GM12878 (cell line): ENCODE results near the gene ETHE1. TPM values are rescaled to one million over a fixed set of nuclear protein-coding genes. Genes with fewer than 3 reads are reported as not detected.

Experiments used
- ATAC-seq: fragments of 200-7000 bp; cut with Tn5 transposase; 3 replicates; pipeline ENCODE4 v1.9.1; 2020; ENCODE audit warnings: mild to moderate bottlenecking, moderate library complexity
- BruUV-seq: library from RNA; stranded (reverse); fragments of 400-500 nt; replicated peaks from 2 replicates; lab custom pipeline; 2021; lab: Mats Ljungman, UMichigan
- CTCF ChIA-PET: fragments of 300-600 bp; sonication (Branson Sonifier 250); formaldehyde crosslinking; extraction: SDS; loops from one replicate; lab custom pipeline; 2021; ENCODE audit warnings: inconsistent platforms; lab: Yijun Ruan, JAX
- POLR2A ChIA-PET: fragments of 350-600 bp; formaldehyde crosslinking; extraction: SDS; loops from one replicate; lab custom pipeline; 2021; ENCODE audit warnings: inconsistent platforms; lab: Charles Lee
- RAD21 ChIA-PET: fragments of 300-600 bp; sonication (Branson Sonifier 250); formaldehyde crosslinking; loops from one replicate; lab custom pipeline; 2023; ENCODE audit warnings: antibody characterized with exemption; ENCODE audit not compliant: unreplicated experiment; lab: Charles Lee
- SMC1A ChIA-PET: fragments of 300-600 bp; sonication (Branson Sonifier 250); formaldehyde crosslinking; loops from one replicate; lab custom pipeline; 2023; ENCODE audit not compliant: unreplicated experiment, uncharacterized antibody; lab: Charles Lee
- DNase-seq: peaks from one replicate; pipeline ENCODE4 v3.0.0-alpha.2; 2011; ENCODE audit warnings: low read depth, low spot score
- FAIRE-seq: peaks from 3 replicates; lab custom pipeline; 2011; peaks lifted over from hg19 to GRCh38; lab: Jason Lieb, UNC
- H2AFZ ChIP-seq: 2 replicates; pipeline ENCODE4 v1.6.0; 2011; ENCODE audit warnings: low read depth, low read length, control low read depth; ENCODE audit not compliant: control insufficient read depth
- H3K27ac ChIP-seq: 2 replicates; pipeline ENCODE4 v1.5.1; 2011; ENCODE audit warnings: control low read depth; ENCODE audit not compliant: control insufficient read depth, insufficient read depth
- H3K27me3 ChIP-seq, 2 experiments: replicated peaks in 1 of 2; 2 replicates each; pipeline versions ENCODE4 v1.6.0 to v1.6.1; 2011; ENCODE audit warnings: low read length in 1 of 2; ENCODE audit not compliant: control insufficient read depth in 2 of 2, insufficient read depth in 2 of 2
- H3K36me3 ChIP-seq, 2 experiments: 2 replicates each; pipeline ENCODE4 v1.5.1; 2011; ENCODE audit warnings: low read length in 1 of 2; ENCODE audit not compliant: control insufficient read depth in 2 of 2, insufficient read depth in 2 of 2
- H3K4me1 ChIP-seq: 2 replicates; pipeline ENCODE4 v1.6.1; 2011; ENCODE audit warnings: mild to moderate bottlenecking, low read length, moderate library complexity, mixed read lengths; ENCODE audit not compliant: control insufficient read depth, insufficient read depth
- H3K4me2 ChIP-seq: 2 replicates; pipeline ENCODE4 v1.6.0; 2011; ENCODE audit warnings: control low read depth; ENCODE audit not compliant: control insufficient read depth, insufficient read depth
- H3K4me3 ChIP-seq: fragments of 200-600 bp; sonication (generic); 2 replicates; pipeline ENCODE4 v1.5.1; 2016
- H3K79me2 ChIP-seq: 2 replicates; pipeline ENCODE4 v1.6.0; 2011; ENCODE audit warnings: low read length; ENCODE audit not compliant: control insufficient read depth, insufficient read depth
- H3K9ac ChIP-seq: 2 replicates; pipeline ENCODE4 v1.8.0; 2011; ENCODE audit warnings: low read length, control low read depth, mixed read lengths; ENCODE audit not compliant: control insufficient read depth, insufficient read depth
- H3K9me3 ChIP-seq: replicated peaks from 3 replicates; pipeline ENCODE4 v1.5.1; 2011; ENCODE audit warnings: mild to moderate bottlenecking, low read length; ENCODE audit not compliant: control insufficient read depth, insufficient read depth
- H4K20me1 ChIP-seq: 2 replicates; pipeline ENCODE4 v1.6.0; 2011; ENCODE audit not compliant: control insufficient read depth, insufficient read depth
- BMI1 ChIP-seq: fragments of 450-650 bp; IDR thresholded peaks from 2 replicates; pipeline ENCODE4 v1.6.1; 2016; ENCODE audit warnings: mild to moderate bottlenecking, moderate library complexity, borderline replicate concordance
- CHD2 ChIP-seq: IDR thresholded peaks from 2 replicates; pipeline ENCODE4 v1.6.1; 2011; ENCODE audit warnings: low read depth, low read length, improper control_type of control experiment, borderline replicate concordance
- EZH2 ChIP-seq: IDR thresholded peaks from 2 replicates; pipeline ENCODE4 v1.6.1; 2012; ENCODE audit warnings: low read depth, mild to moderate bottlenecking, control low read depth, inconsistent platforms, low read length, borderline replicate concordance; ENCODE audit not compliant: control insufficient read depth
- NFYB ChIP-seq: IDR thresholded peaks from 2 replicates; pipeline ENCODE4 v1.6.1; 2011; ENCODE audit warnings: low read depth, mild to moderate bottlenecking, low read length, improper control_type of control experiment, moderate library complexity; ENCODE audit not compliant: insufficient read depth
- PAX8 ChIP-seq: fragments of 450-650 bp; IDR thresholded peaks from 2 replicates; pipeline ENCODE4 v1.6.1; 2017; ENCODE audit warnings: mild to moderate bottlenecking, moderate library complexity
- SMC3 ChIP-seq: IDR thresholded peaks from 2 replicates; pipeline ENCODE4 v1.6.1; 2011; ENCODE audit warnings: low read length, improper control_type of control experiment, borderline replicate concordance
- STAT1 ChIP-seq: fragments of 450-650 bp; conservative IDR thresholded peaks from 2 replicates; pipeline ENCODE4 v1.6.1; 2014; ENCODE audit warnings: antibody characterized with exemption, mild to moderate bottlenecking
- ZNF217 ChIP-seq: fragments of 450-650 bp; IDR thresholded peaks from 2 replicates; pipeline ENCODE4 v1.6.1; 2017; ENCODE audit warnings: antibody characterized with exemption, mild to moderate bottlenecking
- ZNF384 ChIP-seq: IDR thresholded peaks from 2 replicates; pipeline ENCODE4 v1.6.1; 2012; ENCODE audit warnings: low read depth, mild to moderate bottlenecking, low read length, improper control_type of control experiment, borderline replicate concordance
- WGBS: methylation state at CpG from one replicate; pipeline ENCODE4 v1.1.6; 2016; ENCODE audit warnings: low lambda C conversion rate; ENCODE audit not compliant: insufficient replicate concordance, insufficient coverage; ENCODE audit errors: missing lambda C conversion rate; 5-methylcytosine and 5-hydroxymethylcytosine counted together
- in situ Hi-C: fragments of 300-500 bp; cut with MboI; formaldehyde crosslinking; loops from 9 replicates; pipeline ENCODE4 v1.14.3; 2018; ENCODE audit warnings: mixed read lengths
- intact Hi-C: fragments of 100-400 bp; cut with micrococcal nuclease; formaldehyde crosslinking; loops from one replicate; pipeline ENCODE4 v1.14.2; 2022; ENCODE audit not compliant: unreplicated experiment
- polyA plus RNA-seq, 11 experiments: library from polyadenylated mRNA; depleted of rRNA in 4 of 11; unstranded in 6 of 11; stranded (reverse) in 5 of 11; fragments of >200 nt; fragmentation: Nextera tagmentation in 4 of 11; fragmentation: Illumina TruSeq in 1 of 11; extraction: Ambion mirVana in 4 of 11; extraction: Trizol in 1 of 11; gene quantifications; 1 replicate in 1 of 11; 2 replicates in 10 of 11; pipeline versions ENCODE4 v1.2.1 to v1.2.3, GENCODE V29; 2011 to 2016; ENCODE audit warnings: inconsistent platforms in 2 of 11, missing spikeins in 2 of 11, low read depth in 1 of 11
- total RNA-seq, 4 experiments: library from RNA; depleted of rRNA in 3 of 4; stranded (reverse); fragments of >200 nt in 3 of 4; fragmentation: Illumina TruSeq in 1 of 4; extraction: Trizol in 1 of 4; gene quantifications; 2 replicates each; pipeline versions ENCODE4 v1.2.1 to v1.2.3, GENCODE V29; 2013 to 2021
- TF ChIP-seq, protein P1 (sequence below): fragments of 450-650 bp; IDR thresholded peaks from 2 replicates; pipeline ENCODE4 v1.6.1; 2017; ENCODE audit warnings: mild to moderate bottlenecking

The ETHE1 gene
- total and polyA plus RNA-seq, 10 of the 15 experiments (the other 5 are each of a cell fraction or from before 2014, with no cell fraction given) = 22.1 to 155 (median 52.7) TPM

DNA sequence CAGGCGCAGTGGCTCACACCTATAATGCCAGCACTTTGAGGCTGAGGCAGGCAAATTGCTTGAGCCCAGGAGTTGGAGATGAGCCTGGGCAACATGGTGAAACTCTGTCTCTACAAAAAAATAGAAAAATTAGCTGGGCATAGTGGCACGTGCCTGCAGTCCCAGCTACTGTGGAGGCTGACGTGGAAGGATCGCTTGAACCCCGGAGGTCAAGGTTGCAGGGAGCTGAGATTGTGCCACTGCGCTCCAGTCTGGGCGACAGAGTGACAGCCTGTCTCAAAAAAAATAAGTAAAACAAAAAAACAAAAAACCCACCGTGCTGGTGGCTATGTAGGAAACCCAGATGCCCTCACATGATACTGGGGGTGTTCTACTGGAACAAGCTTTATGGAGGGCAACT, 38.8 kb downstream of the ETHE1 start:
- in situ Hi-C loops = no loop called here
- Histone ChIP-seq H3K36me3 (no peaks in the 10 kb centered on the region), H3K27ac (no peak overlapping the region), H2AFZ (no peak overlapping the region), H3K79me2 (no peaks in the 10 kb centered on the region), H3K4me1 (no peaks in the 10 kb centered on the region), H3K4me2 (no peak overlapping the region), H3K27me3 (no peaks in the 10 kb centered on the region), H3K9ac (no peak overlapping the region), H3K9me3 (no peaks in the 10 kb centered on the region), H4K20me1 (no peaks in the 10 kb centered on the region), H3K4me3 (no peak overlapping the region)
- DNase-seq = no peak
- POLR2A ChIA-PET = interaction anchor here (0.9 kb wide), 1 partner anchor 36 kb away, joined by 3 read pairs; no protein-coding TSS in a partner anchor
- SMC1A ChIA-PET = no interaction called here
- BruUV-seq = no TSS peak
- intact Hi-C loops = no loop called here
- ATAC-seq = no peak
- RAD21 ChIA-PET = no interaction called here
- 74% methylated on average over 8 of the region's 8 CpGs for WGBS
- CTCF ChIA-PET = no interaction called here
- TF ChIP-seq BMI1 = no peak
- TF ChIP-seq PAX8 = no peak
- no peak for TF ChIP-seq SMC3
- TF ChIP-seq ZNF384 = no peak
- no peak for TF ChIP-seq NFYB
- TF ChIP-seq CHD2 = no peak
- FAIRE-seq = no peak

DNA sequence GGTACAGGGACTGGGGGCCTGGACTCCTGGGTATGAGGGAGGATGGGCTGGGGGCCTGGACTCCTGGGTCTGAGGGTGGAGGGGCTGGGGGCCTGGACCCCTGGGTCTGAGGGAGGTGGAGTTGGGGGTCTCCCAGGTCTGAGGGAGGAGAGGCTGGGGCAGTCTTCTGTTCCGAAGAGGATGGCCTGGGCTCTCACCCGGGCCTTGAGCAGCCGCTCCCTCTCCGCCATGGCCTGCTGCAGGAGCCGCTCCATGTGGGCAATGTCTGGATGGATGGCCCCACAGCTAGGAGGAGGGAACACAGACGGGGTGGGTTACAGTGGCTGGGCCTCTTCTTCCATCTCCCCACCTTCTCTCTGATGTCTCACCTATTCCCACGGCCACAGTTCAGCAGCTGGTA, 40.6 kb downstream of the ETHE1 start:
- ChIA-PET POLR2A (no interaction called here), RAD21 (no interaction called here), CTCF (no interaction called here)
- no peaks in the 10 kb centered on the region for H3K4me1 ChIP-seq
- H3K4me3 ChIP-seq = no peak overlapping the region
- DNase-seq = no peak
- in situ Hi-C loops = no loop called here
- ATAC-seq = no peak
- H4K20me1 ChIP-seq = no peaks in the 10 kb centered on the region
- 90% methylated on average over 7 of the region's 7 CpGs for WGBS
- no peaks in the 10 kb centered on the region for H3K27me3 ChIP-seq
- no TSS peak for BruUV-seq
- no peak overlapping the region for H2AFZ ChIP-seq
- TF ChIP-seq CHD2 (no peak), EZH2 (no peak), ZNF217 (no peak), STAT1 (no peak)
- TF ChIP-seq, protein P1, sequence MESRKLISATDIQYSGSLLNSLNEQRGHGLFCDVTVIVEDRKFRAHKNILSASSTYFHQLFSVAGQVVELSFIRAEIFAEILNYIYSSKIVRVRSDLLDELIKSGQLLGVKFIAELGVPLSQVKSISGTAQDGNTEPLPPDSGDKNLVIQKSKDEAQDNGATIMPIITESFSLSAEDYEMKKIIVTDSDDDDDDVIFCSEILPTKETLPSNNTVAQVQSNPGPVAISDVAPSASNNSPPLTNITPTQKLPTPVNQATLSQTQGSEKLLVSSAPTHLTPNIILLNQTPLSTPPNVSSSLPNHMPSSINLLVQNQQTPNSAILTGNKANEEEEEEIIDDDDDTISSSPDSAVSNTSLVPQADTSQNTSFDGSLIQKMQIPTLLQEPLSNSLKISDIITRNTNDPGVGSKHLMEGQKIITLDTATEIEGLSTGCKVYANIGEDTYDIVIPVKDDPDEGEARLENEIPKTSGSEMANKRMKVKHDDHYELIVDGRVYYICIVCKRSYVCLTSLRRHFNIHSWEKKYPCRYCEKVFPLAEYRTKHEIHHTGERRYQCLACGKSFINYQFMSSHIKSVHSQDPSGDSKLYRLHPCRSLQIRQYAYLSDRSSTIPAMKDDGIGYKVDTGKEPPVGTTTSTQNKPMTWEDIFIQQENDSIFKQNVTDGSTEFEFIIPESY = no peak
- TF ChIP-seq, all 136 proteins: peak for 0
- Histone ChIP-seq H3K36me3 (no peaks in the 10 kb centered on the region), H3K9me3 (no peaks in the 10 kb centered on the region), H3K27ac (no peak overlapping the region), H3K9ac (no peak overlapping the region), H3K4me2 (no peak overlapping the region), H3K79me2 (no peaks in the 10 kb centered on the region)
- SMC1A ChIA-PET = no interaction called here
- intact Hi-C loops = no loop called here
- FAIRE-seq = no peak
